Measurements from ENCODE around the gene HERC5.
"Not testable (repeated sequence)": the region's sequence is repeated elsewhere in the genome, so short reads cannot be mapped to it uniquely, and the experiment has no call there.

Gene HERC5

GRCh38 chr4:88456670-88457306, at the start of gene HERC5:
Gene HERC5, plus strand, starts transcription at chr4:88457119. Its CDS starts 151 bp downstream, at chr4:88457270.
- Histone ChIP-seq H3K4me1 (ENCODE audit: insufficient read depth, low read length) (no peaks in the 10 kb centered on the region), H3K9me3 (ENCODE audit: control insufficient read depth, insufficient read depth, low read length) (peaks cover 7% of the 10 kb centered on the region), H3K9ac (ENCODE audit: low read depth, low read length) (peak within 1 kb of the TSS; percentile 70), H3K36me3 (ENCODE audit: insufficient read depth, low read length) (no peaks in the 10 kb centered on the region)

- Histone ChIP-seq H3K9ac (ENCODE audit: low read depth, low read length) (no peak overlapping the region), H3K4me1 (ENCODE audit: insufficient read depth, low read length) (peaks cover 4% of the 10 kb centered on the region; the same call in 1 of the 2 replicates), H3K36me3 (ENCODE audit: insufficient read depth, low read length) (no peaks in the 10 kb centered on the region), H3K9me3 (ENCODE audit: control insufficient read depth, insufficient read depth, low read length) (no peaks in the 10 kb centered on the region)
Observed at GRCh38 chr4:88409206-88409605, 47.7 kb upstream of the HERC5 start.

GRCh38 chr4:88409789-88410188, 47.1 kb upstream of the HERC5 start:
- no peaks in the 10 kb centered on the region for H3K36me3 ChIP-seq (ENCODE audit: insufficient read depth, low read length)
- H3K9me3 ChIP-seq (ENCODE audit: control insufficient read depth, insufficient read depth, low read length), result no peaks in the 10 kb centered on the region
- peaks cover 4% of the 10 kb centered on the region; the same call in 1 of the 2 replicates for H3K4me1 ChIP-seq (ENCODE audit: insufficient read depth, low read length)
- no peak overlapping the region for H3K9ac ChIP-seq (ENCODE audit: low read depth, low read length)

GRCh38 chr4:88411491-88412096, 45.3 kb upstream of the HERC5 start:
- H3K4me1 ChIP-seq (ENCODE audit: insufficient read depth, low read length), result peaks cover 4% of the 10 kb centered on the region; the same call in 1 of the 2 replicates
- no peaks in the 10 kb centered on the region for H3K36me3 ChIP-seq (ENCODE audit: insufficient read depth, low read length)
- no peaks in the 10 kb centered on the region for H3K9me3 ChIP-seq (ENCODE audit: control insufficient read depth, insufficient read depth, low read length)
- H3K9ac ChIP-seq (ENCODE audit: low read depth, low read length), result no peak overlapping the region

- H3K4me1 ChIP-seq (ENCODE audit: insufficient read depth, low read length), result peaks cover 4% of the 10 kb centered on the region; the same call in 1 of the 2 replicates
- H3K36me3 ChIP-seq (ENCODE audit: insufficient read depth, low read length), result no peaks in the 10 kb centered on the region
- H3K9me3 ChIP-seq (ENCODE audit: control insufficient read depth, insufficient read depth, low read length), result no peaks in the 10 kb centered on the region
- H3K9ac ChIP-seq (ENCODE audit: low read depth, low read length), result no peak overlapping the region
Observed at GRCh38 chr4:88413801-88414200, 43.1 kb upstream of the HERC5 start.

- H3K36me3 ChIP-seq (ENCODE audit: insufficient read depth, low read length), result no peaks in the 10 kb centered on the region
- no peak overlapping the region for H3K9ac ChIP-seq (ENCODE audit: low read depth, low read length)
- H3K9me3 ChIP-seq (ENCODE audit: control insufficient read depth, insufficient read depth, low read length), result no peaks in the 10 kb centered on the region
- peaks cover 4% of the 10 kb centered on the region; the same call in 1 of the 2 replicates for H3K4me1 ChIP-seq (ENCODE audit: insufficient read depth, low read length)
Observed at GRCh38 chr4:88414755-88415154, 42.2 kb upstream of the HERC5 start.

- Histone ChIP-seq H3K36me3 (ENCODE audit: insufficient read depth, low read length) (no peaks in the 10 kb centered on the region), H3K4me1 (ENCODE audit: insufficient read depth, low read length) (peaks cover 4% of the 10 kb centered on the region; the same call in 1 of the 2 replicates), H3K9ac (ENCODE audit: low read depth, low read length) (no peak overlapping the region), H3K9me3 (ENCODE audit: control insufficient read depth, insufficient read depth, low read length) (no peaks in the 10 kb centered on the region)
Observed at GRCh38 chr4:88415982-88416381, 40.9 kb upstream of the HERC5 start.

GRCh38 chr4:88418411-88418810, 38.5 kb upstream of the HERC5 start:
- Histone ChIP-seq H3K9me3 (ENCODE audit: control insufficient read depth, insufficient read depth, low read length) (no peaks in the 10 kb centered on the region), H3K9ac (ENCODE audit: low read depth, low read length) (no peak overlapping the region), H3K4me1 (ENCODE audit: insufficient read depth, low read length) (peaks cover 4% of the 10 kb centered on the region; the same call in 1 of the 2 replicates), H3K36me3 (ENCODE audit: insufficient read depth, low read length) (no peaks in the 10 kb centered on the region)

GRCh38 chr4:88419874-88420273, 37.0 kb upstream of the HERC5 start:
- Histone ChIP-seq H3K36me3 (ENCODE audit: insufficient read depth, low read length) (no peaks in the 10 kb centered on the region), H3K9me3 (ENCODE audit: control insufficient read depth, insufficient read depth, low read length) (no peaks in the 10 kb centered on the region), H3K4me1 (ENCODE audit: insufficient read depth, low read length) (no peaks in the 10 kb centered on the region), H3K9ac (ENCODE audit: low read depth, low read length) (no peak overlapping the region)

GRCh38 chr4:88420844-88421243, 36.1 kb upstream of the HERC5 start:
- H3K9ac ChIP-seq (ENCODE audit: low read depth, low read length), result no peak overlapping the region
- H3K4me1 ChIP-seq (ENCODE audit: insufficient read depth, low read length), result no peaks in the 10 kb centered on the region
- H3K9me3 ChIP-seq (ENCODE audit: control insufficient read depth, insufficient read depth, low read length), result no peaks in the 10 kb centered on the region
- no peaks in the 10 kb centered on the region for H3K36me3 ChIP-seq (ENCODE audit: insufficient read depth, low read length)

GRCh38 chr4:88422403-88422802, 34.5 kb upstream of the HERC5 start:
- H3K4me1 ChIP-seq (ENCODE audit: insufficient read depth, low read length), result no peaks in the 10 kb centered on the region
- H3K36me3 ChIP-seq (ENCODE audit: insufficient read depth, low read length), result no peaks in the 10 kb centered on the region
- no peaks in the 10 kb centered on the region for H3K9me3 ChIP-seq (ENCODE audit: control insufficient read depth, insufficient read depth, low read length)
- H3K9ac ChIP-seq (ENCODE audit: low read depth, low read length), result no peak overlapping the region

GRCh38 chr4:88429401-88429800, 27.5 kb upstream of the HERC5 start:
- no peaks in the 10 kb centered on the region for H3K4me1 ChIP-seq (ENCODE audit: insufficient read depth, low read length)
- no peaks in the 10 kb centered on the region for H3K36me3 ChIP-seq (ENCODE audit: insufficient read depth, low read length)
- H3K9ac ChIP-seq (ENCODE audit: low read depth, low read length), result no peak overlapping the region
- peaks cover 5% of the 10 kb centered on the region for H3K9me3 ChIP-seq (ENCODE audit: control insufficient read depth, insufficient read depth, low read length)

GRCh38 chr4:88435987-88436693, 20.8 kb upstream of the HERC5 start:
- no peaks in the 10 kb centered on the region for H3K36me3 ChIP-seq (ENCODE audit: insufficient read depth, low read length)
- no peak overlapping the region for H3K9ac ChIP-seq (ENCODE audit: low read depth, low read length)
- peaks cover 5% of the 10 kb centered on the region for H3K9me3 ChIP-seq (ENCODE audit: control insufficient read depth, insufficient read depth, low read length)
- peaks cover 11% of the 10 kb centered on the region for H3K4me1 ChIP-seq (ENCODE audit: insufficient read depth, low read length)

GRCh38 chr4:88437873-88438272, 19.0 kb upstream of the HERC5 start:
- not testable (repeated sequence) for H3K36me3 ChIP-seq (ENCODE audit: insufficient read depth, low read length); H3K9ac ChIP-seq (ENCODE audit: low read depth, low read length); H3K9me3 ChIP-seq (ENCODE audit: control insufficient read depth, insufficient read depth, low read length)
- H3K4me1 ChIP-seq (ENCODE audit: insufficient read depth, low read length), result peaks cover 15% of the 10 kb centered on the region

All from ES-I3 (cell line).